Epidermal melanocyte (primary cell): Measurements from ENCODE around the gene CLMN.

ENCODE experiments used
- DNase-seq: peaks from one replicate; pipeline ENCODE4 v3.0.0; 2011; ENCODE audit warnings: low spot score; ENCODE audit not compliant: insufficient read length

CLMN gene

DNA sequence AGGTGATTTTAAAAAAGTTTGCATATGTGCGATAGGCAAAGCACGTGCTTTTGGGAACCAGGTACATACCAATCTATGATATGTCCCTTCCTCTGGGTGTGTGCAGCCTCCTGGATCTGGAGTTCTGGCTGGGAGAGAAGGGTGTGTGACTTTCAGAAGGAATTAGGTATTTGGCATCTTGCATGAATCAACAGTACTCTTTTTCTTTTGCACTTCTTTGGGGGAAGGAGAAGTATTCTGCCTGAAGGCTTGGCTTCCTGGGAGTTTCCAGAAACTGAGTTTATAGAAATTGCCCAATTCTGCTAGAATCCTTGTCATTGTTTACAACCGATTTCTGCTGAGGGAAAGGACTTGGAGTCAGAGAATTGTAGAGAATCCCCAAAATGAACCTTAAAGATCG is 2.9 kb upstream of the CLMN start:
- DNase-seq = peak; percentile 49

DNA sequence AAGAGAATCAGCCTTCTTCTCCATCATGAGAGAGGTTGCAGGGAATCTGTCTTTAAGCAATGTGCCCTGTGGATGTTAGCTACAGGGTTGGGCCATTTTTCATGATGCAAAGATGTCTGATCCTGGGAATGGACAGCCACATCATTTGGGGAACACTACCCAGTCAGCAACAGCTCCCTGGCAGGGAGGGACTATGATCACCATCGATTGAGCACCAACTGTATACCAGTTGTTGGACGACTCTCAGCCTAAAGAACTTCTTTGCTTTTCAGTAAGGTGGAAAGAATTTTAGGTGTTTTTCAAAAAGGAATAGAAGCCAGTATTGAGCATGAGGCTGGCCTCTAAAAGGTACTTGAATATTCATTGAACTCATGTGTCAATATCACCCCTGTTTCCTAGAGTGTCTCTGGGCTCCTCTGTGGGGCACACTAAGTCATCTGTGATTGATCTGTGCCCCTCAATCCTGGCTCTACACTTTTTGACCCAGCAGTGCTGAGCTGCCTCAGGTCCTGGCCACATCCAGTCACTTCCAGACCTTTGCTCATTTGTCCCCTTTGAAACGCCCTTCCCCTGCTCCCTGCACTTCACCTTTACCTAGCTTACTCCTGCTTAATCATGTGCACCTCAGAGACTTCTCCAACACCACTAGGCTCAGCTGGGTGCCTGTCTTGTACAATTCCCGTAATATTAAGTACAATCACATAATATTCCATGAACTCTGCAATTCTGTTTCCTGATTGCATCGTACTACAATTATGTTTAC is 2.2 kb upstream of the CLMN start:
- DNase-seq = no peak

DNA sequence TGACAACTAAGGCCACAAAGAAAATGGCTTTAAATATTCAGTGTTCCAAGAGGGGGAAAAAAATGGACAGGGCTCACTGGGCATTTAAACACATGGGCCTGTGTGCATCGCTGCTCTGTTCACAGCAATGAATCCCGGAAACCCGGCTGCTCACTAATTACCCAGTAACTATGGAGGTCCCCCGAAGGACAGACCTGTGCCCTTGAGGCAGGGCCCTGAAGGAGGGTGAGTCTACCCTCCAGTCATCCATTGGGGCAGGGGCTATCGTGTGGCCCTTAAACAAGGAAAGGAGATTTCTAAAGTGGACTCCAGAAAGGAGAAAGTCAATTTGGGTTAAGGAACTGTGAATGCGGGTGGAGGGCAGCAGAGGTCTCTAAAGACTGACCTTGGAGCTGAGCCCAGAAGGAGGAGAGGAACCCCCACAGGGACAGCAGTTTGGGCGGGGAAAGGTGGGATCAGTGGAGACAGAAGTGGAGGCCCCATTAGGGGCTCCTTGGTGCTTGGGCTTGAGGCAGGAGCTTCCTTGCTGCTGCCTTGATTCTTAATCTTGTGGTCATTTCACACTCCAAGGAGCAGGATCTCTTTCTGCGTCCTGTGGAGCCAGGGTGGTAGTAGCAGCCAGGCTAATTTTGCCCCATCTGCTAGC is 1.4 kb upstream of the CLMN start:
- no peak for DNase-seq

DNA sequence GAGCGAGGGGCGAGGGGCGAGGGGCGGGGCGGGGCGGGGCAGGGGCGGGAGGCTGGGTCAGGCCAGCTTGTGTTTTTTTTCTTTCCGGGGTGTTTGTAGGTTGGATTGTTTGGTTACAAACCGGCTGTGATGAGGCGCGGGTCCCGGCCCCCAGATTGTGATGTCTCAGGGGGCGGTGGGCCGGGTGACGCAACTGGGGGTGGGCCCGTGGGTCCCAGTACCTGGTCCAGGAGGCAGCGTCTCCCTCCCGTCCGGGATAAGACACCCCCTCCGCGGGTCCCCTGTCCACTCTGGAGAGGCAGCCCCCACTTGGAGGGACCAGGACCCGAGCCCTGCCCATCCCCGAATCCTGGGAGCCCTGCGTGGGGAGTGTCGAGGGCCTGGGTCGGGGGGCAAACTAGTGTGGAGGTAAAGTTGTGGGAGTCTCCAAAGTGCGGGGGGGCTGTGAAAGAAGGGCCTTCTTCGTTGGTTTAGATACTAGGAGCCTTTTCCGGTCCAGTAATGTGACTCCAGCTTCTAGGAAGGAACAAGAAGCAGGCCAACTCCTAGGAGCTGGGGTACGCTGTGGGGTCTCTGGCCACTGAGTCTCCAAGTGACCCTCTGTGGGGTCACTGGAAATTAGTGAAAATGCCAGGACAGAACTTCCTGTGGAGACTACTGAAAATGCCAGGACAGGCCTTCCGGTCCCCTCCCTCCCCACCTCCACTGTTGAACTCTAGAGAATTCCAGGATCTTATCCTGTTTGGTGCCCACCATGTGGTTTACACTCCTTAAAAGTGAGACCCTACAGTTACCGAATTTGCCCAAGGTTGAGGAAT is 579 bp upstream of the CLMN start:
- DNase-seq = no peak

DNA sequence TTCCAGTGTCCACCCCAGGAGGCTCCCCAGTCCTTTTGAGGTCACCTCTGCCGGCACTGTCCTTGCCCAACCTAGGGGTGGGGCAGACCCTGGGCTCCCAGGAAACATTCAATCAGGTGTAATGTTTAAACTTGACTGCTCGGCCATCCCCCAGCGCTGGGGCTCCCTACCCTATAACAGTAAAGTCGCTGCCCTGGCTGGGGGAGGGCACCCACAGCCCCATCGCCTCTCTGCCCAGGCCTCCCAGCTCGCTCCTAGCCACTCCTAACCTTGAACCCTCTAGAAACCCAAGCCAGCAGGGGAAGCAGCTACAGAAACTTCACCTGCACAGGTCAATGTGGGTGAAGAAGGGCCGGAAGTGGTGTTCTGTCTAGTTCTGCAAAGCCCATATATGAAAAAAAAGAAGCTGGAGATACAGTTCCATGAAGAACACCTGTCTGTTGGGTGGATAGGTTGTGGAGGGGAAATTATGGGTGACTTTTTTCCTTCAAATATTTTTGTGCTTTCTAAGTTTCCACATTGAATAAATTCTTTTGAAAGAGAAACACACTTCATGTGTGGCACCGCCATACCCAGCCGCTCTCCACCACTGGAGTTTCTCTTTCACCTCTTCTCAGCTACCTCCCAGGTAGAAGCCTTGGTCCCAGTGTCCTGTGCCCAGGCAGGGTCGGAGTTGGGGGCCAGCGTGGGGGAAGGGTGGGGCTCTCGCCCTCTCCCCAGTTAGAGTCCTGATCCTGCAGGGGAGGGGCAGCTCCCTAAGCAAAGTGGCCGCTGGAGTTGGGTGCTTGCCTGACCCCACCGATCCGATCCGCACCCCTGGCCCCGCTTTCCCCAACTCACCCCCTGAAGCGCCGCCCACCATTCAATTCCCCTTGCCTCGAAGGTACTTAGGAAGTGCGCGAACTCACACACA is 1.1 kb downstream of the CLMN start:
- no peak for DNase-seq

DNA sequence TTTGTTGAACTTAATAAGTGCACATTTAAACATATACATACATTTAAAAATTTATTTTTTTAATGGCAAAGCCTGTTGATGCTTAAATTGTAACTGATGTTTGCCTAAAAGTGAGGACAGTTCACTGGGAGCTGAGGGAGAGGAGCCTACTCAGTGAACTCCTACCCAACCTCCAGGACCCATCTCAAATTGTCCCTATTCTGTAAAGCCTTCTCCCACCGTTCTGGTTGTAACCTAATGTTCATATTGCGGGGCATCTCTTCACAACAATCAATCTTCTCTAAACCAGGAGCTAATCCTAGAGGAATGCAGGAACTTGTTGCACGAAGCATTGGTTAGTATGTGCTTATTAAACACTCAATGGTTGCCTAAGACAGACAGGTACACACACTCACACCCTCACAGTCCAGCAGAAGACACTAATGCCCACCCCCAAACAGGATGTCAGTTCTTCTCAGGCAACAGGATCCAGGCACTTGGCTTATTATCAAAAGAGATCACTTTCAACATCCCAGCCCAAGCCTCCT is 1.8 kb downstream of the CLMN start:
- no peak for DNase-seq

DNA sequence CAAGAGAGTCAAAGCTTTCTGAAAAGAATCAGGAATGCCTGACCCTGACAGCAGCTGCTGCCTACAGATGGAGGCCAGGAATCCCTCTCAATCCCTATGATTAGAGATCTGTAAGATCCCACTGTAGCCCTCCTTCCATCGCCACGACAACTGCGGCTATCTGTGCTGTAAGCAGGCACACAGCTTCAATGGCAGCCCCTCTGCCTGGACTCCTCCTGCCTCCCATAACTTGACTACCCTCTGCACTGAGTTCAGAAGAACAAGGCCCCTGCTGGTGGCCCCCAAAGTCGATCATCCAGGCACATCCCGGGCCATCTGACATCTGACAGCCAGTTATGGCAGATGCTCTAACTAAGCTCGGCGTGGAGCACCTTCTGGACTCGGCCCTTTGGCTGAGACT is 2.9 kb downstream of the CLMN start:
- no peak for DNase-seq

DNA sequence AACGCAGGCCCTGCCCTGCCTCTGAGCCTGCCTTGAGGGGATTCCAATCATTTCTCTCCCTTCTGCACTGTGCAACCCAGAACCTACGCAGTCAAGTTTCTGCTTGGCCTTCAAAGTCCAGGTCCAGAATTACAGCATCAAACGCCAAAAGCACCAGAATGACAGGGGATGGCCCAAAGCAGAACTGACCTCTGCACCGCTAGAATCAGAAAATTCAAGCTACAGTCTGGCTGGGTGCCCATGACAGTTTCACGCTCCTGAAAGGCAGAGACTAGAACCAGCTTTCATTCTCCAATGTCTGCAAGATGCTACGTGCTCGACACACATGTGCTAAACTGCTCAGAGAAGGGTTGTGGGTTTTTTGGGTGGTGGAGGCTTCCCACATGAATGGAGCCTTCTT is 4.1 kb downstream of the CLMN start:
- DNase-seq = no peak

DNA sequence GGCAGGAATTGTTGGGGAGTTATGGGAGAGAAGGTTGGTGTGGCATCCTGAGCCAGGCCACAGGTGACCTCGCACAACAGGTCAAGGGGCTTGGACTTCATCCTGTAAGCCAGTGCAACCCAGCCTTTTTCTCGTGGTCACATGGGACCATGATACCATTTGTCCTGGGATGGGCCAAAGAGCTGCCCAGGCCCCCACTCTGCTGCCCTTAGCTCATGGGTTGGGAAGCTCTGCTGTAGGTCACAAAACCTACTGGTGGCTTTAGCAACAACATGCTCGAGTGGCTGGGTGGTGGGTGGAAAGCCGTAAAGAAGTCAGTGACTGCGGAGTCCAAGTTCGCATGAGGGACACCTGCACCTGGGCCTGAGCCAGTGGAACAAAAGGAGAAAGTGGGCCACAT is 4.6 kb downstream of the CLMN start:
- no peak for DNase-seq

DNA sequence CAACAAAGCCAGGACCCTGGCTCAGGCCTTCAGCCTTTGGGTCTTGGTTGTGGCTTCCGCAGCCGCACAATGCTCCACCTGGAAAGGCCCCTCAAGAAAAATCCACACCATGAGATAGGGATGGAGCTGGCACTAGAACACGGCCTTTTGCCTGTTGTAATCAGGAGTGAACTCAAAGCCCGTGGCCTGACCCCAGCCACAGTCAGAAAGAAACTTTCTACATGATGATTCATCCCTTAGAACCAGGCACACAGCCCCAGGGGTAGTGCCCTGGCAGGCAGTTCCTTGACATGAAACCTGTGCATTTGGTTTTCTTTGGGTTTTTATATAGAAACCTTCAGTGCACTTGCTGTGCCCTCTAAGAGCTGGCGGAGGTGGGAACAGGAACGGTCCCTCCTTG is 5.1 kb downstream of the CLMN start:
- peak; percentile 48 for DNase-seq

DNA sequence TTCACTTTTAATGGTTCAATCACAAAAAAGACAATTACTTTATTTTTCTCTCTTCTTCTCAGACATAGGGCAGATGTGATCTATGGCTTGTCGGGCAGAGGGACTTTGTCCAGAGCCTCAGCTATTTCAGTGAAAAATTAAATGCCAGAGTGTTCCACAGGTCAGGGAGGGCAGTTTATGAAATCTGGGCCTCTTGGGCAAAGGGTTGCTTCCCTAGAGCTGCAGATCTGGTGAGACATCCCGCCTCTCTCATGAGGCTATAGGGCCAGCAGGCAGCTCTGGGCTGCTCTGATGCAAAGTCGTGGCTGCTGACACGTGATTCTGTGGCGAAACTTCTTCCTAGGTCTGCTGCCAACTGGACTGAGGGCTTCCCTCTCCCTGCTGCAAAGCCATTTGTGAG is 6.0 kb downstream of the CLMN start:
- peak; percentile 53 for DNase-seq

DNA sequence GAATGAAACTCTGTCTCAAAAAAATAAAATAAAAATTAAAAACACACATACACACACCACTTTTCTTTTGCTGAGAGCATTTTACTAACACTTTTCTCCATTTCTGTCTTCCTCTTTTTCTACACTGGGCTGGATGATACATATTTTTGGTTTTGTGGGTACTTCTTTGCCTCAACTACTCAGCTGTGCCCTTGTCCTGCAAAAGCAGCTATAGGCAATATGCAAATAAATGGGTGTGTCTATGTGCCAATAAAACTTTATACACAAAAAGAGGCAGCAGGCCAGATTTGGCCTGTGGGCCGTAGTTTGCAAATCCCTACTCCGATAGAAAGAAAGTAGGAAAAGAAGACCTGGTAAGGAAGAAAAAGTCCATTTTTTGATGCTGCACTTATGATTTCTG is 6.5 kb downstream of the CLMN start:
- no peak for DNase-seq

DNA sequence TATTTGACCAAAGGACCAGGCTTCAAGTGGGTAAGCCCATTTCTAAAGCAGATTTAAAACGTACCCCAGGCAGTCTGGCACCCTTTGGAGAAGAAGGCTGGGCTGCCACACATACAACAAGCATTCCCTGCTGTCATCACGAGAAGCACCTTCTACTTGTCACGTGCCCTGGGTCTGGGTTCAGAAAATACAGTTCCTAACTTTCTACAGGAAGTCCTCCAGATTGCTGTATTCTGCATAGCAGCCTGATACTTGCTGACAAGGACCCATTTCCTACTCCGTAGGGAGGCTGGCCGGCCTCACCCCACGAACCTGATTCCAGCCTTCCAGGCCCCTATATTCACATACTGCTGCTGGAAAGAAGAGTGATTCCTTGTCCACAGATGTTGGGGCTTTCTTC is 7.4 kb downstream of the CLMN start:
- DNase-seq = no peak

DNA sequence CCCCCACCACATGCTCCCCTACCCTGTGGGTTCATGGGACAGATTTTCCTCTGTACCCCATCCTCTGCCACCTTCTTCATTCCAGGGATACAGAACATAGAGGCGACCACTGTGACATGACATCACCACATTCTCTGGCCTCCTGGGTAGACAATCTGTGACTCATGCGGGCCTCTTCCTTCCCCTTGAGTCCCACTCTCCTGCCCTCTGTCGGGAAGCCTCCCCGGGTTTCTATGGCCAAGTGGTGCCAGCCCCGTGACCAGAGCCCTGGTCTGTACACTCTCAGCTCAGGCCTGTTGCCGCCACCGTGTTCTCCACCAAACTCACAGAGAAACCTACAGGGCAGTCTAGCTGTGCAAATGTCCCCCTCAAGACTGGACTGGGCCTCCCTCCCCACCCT is 8.0 kb downstream of the CLMN start:
- DNase-seq = no peak

DNA sequence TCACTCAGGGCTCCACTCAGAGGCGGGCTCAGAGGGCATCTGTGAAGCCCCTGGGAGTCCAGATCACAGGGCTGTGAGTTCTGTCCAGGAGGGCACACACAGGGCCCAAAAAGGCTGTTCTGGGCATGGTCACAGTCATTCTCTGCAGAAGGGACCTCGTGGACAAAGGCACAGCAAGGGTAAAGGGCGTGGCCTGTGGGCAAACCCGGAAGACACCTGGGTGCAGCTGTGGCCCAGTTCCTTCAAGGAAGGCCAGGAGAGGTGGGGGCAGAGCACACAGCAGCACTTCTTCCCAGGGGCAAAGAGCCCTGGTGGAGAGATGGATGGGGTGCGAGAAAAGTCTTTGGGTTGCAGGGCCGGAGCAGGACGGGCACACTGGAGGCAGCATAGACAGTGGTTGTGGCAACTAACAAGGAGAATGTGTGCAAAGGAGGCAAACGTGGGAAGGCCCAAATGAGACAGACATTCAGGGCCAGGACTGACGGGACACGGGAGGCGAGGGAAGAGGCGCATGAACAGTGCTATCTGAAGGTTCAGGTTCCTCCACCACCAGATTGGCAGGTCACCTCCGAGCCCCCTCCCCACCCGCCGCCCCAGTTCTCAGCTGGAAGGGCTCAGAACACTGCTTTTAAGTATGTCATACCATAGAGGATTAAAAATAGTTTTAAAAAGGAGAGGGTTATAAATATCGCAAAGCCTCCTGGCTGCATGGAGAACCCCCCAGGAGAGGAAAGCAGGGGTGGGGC is 8.9 kb downstream of the CLMN start:
- no peak for DNase-seq

DNA sequence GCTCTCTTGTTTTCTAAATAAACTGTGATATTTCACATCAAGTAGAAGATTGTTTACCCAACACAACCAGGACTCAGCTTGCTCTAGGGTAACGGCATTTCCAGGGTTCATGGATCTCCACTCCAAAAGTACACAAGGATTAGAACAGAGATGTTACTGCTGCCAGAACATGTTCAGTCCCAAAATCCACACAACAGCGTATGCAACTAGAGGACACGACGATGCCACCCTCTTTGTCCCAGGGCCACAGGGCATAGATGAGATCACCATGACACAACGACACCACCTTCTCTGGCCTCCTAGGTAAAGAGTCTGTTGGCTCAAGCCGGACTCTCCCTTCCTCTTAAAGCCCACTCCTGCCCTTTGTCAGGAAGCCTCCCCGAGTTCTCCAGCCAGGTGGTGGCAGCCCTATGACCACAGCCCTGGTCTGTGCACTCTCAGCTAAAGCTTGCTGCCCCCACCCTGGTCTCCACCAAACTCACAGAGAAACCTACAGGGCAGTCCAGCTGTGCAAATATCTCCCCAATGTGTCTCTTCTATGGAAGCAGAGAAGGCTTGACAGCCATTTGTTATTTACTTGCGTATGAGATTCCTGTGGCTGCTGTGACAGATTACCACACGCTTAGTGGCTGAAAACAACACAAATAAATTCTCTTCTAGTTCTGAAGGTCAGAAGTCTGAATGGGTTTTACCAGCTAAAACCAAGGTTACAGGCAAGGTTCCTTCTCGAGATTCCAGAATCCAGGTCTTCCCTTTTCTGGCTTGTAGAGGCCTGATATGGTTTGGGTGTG is 10.3 kb downstream of the CLMN start:
- DNase-seq = no peak

DNA sequence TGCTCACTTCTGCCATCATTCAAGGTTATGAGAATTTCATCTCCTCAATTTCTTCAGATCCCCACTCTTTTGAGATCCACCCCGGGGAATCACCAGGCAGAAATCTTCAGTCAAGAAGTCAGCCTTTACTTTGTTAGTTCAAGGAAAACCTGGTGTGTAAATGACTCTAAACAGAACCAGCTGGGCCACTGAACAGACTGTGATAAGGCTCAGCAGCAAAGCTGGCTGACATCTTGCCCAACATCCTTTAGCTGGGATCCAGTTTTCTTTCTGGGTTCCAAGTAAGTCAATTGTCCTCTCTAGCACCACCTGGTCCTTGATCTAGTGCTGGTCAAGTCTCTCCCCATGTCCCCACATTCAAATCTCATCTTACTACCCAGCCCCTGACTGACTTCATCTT is 11.6 kb downstream of the CLMN start:
- no peak for DNase-seq

DNA sequence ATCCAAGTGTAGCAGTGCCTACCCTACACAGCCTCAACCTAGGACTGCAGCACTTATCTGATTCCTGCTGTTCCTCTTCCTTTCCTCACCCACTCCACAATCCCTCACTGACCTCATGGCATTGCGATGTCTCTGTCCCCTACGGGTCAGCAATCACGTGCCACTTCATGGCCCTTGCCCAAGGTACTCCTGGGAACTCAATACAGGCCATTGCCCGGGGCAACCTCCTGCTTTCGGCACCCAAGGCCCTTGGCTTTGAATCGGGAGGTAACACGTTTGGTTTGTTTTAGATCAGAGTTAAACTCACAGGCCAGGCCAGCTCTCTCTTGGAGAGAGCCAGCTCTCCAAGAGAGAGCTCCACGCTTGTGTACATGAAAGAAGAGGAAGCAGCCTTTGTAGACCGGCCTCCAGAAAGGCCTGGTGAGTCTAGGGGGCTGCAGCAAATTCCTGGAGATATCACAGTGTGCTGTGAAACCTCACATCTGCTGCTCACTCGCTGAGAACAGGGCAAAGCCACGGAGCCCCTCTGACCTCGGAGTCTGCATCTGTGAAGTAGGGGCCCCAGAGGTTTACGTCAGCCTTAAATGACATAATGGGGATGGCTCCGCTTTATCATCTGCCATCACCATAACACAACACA is 12.2 kb downstream of the CLMN start:
- no peak for DNase-seq

DNA sequence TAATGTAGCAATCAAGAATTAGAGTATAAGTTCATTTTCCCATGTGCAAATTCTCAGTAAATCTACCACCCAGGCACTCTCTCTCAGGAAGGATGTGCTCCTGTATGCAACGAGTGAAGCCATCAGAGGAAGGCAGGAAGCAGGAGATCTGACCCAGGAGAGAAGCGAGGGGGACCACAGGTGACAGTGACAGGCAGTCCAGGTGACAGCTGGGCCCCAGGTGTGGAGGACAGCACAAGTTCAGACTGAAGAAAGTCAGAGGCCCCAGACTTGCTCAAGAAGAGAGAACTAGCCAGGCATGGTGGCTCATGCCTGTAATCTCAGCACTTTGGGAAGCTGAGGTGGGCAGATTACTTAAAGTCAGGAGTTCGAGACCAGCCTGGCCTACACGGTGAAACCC is 13.8 kb downstream of the CLMN start:
- DNase-seq = no peak
